ENCODE measurements around the gene ULK4.

GRCh38 chr3:41363830-41364523 lies 597.9 kb downstream of the ULK4 start:
- TF ChIP-seq CTCF (conservative IDR thresholded peaks at IDR 0.05; ENCODE audit: low read length) (no peak), EZH2phosphoT487 (IDR thresholded peaks at IDR 0.05; ENCODE audit: borderline replicate concordance) (no peak)
